CD14-positive monocyte (primary cell): ENCODE data around the gene SIRPB2. TPM values are rescaled to one million over a fixed set of nuclear protein-coding genes. Genes with fewer than 3 reads are reported as not detected.

Experiments
- DNase-seq, 3 donors: peaks; one replicate each; pipeline ENCODE4 v3.0.0-alpha.2; 2011 to 2022
- H2AFZ ChIP-seq: 2 replicates; pipeline ENCODE4 v1.6.0; 2012; ENCODE audit warnings: mild to moderate bottlenecking, low read depth, low read length, inconsistent platforms; ENCODE audit not compliant: insufficient read depth, poor library complexity, severe bottlenecking
- H3K27ac ChIP-seq, 2 donors: 1 replicate in 1 of 2; 2 replicates in 1 of 2; pipeline ENCODE4 v1.5.1; 2012 to 2013; ENCODE audit warnings: low read length in 2 of 2, control low read depth in 1 of 2, inconsistent platforms in 1 of 2, low read depth in 1 of 2, mild to moderate bottlenecking in 1 of 2
- H3K27me3 ChIP-seq, 2 donors: one replicate each; pipeline versions ENCODE4 v1.6.0 to v1.6.1; 2011 to 2013; ENCODE audit warnings: low read length in 2 of 2; ENCODE audit not compliant: control insufficient read depth in 2 of 2, insufficient read depth in 2 of 2
- H3K36me3 ChIP-seq, 2 donors: replicated peaks in 1 of 2; 1 replicate in 1 of 2; 2 replicates in 1 of 2; pipeline versions ENCODE4 v1.5.1 to v1.6.1; 2012 to 2013; ENCODE audit warnings: low read length in 2 of 2, control low read depth in 1 of 2, inconsistent platforms in 1 of 2, mild to moderate bottlenecking in 1 of 2; ENCODE audit not compliant: insufficient read depth in 2 of 2, control insufficient read depth in 1 of 2
- H3K4me1 ChIP-seq, 2 donors: 1 replicate in 1 of 2; 2 replicates in 1 of 2; pipeline versions ENCODE4 v1.5.1 to v1.6.1; 2012 to 2013; ENCODE audit warnings: low read length in 2 of 2, control low read depth in 1 of 2, inconsistent platforms in 1 of 2, mild to moderate bottlenecking in 1 of 2, moderate library complexity in 1 of 2; ENCODE audit not compliant: insufficient read depth in 2 of 2, control insufficient read depth in 1 of 2
- H3K4me2 ChIP-seq: replicated peaks from 2 replicates; pipeline ENCODE3; 2012; ENCODE audit warnings: low read length, moderate library complexity, mild to moderate bottlenecking; ENCODE audit not compliant: poor library complexity, severe bottlenecking; ENCODE audit errors: extremely low read depth
- H3K4me3 ChIP-seq, 3 experiments: fragments of 200-600 bp in 1 of 3; sonication (generic) in 1 of 3; replicated peaks in 1 of 3; 1 replicate in 2 of 3; 2 replicates in 1 of 3; pipeline ENCODE4 v1.5.1; 2011 to 2013; ENCODE audit warnings: low read length in 3 of 3, mild to moderate bottlenecking in 3 of 3, control low read depth in 2 of 3, low read depth in 2 of 3, inconsistent platforms in 1 of 3, moderate library complexity in 1 of 3
- H3K79me2 ChIP-seq: 2 replicates; pipeline ENCODE4 v1.6.0; 2012; ENCODE audit warnings: mild to moderate bottlenecking, control low read depth, inconsistent platforms, low read length, moderate library complexity; ENCODE audit not compliant: insufficient read depth
- H3K9ac ChIP-seq: 2 replicates; pipeline ENCODE4 v1.6.0; 2017; ENCODE audit warnings: low read length, mild to moderate bottlenecking; ENCODE audit not compliant: insufficient read depth, poor library complexity, severe bottlenecking
- H3K9me3 ChIP-seq, 2 donors: replicated peaks in 1 of 2; 1 replicate in 1 of 2; 2 replicates in 1 of 2; pipeline versions ENCODE4 v1.5.1 to v1.6.1; 2012 to 2013; ENCODE audit warnings: low read length in 2 of 2, control low read depth in 1 of 2; ENCODE audit not compliant: control insufficient read depth in 1 of 2, insufficient read depth in 1 of 2
- H4K20me1 ChIP-seq: 2 replicates; pipeline ENCODE4 v1.6.0; 2012; ENCODE audit warnings: mild to moderate bottlenecking, low read length, control low read depth, moderate library complexity; ENCODE audit not compliant: insufficient read depth
- H3K27ac Mint-ChIP-seq, 7 donors: one replicate each; pipeline ENCODE4 v1.8.0; 2020; ENCODE audit warnings: mild to moderate bottlenecking in 7 of 7, mixed read lengths in 7 of 7, moderate library complexity in 6 of 7, inconsistent platforms in 2 of 7
- H3K27me3 Mint-ChIP-seq, 3 donors: one replicate each; pipeline ENCODE4 v1.8.0; 2021 to 2022; ENCODE audit warnings: low read depth in 3 of 3, mild to moderate bottlenecking in 3 of 3, mixed read lengths in 3 of 3, moderate library complexity in 3 of 3, inconsistent platforms in 1 of 3
- H3K36me3 Mint-ChIP-seq, 2 donors: one replicate each; pipeline ENCODE4 v1.8.0; 2020; ENCODE audit warnings: mixed read lengths in 2 of 2, inconsistent platforms in 1 of 2, mild to moderate bottlenecking in 1 of 2
- H3K4me1 Mint-ChIP-seq: one replicate; pipeline ENCODE4 v1.8.0; 2020; ENCODE audit warnings: mild to moderate bottlenecking, mixed read lengths
- H3K4me3 Mint-ChIP-seq, 2 donors: one replicate each; pipeline ENCODE4 v1.8.0; 2020; ENCODE audit warnings: mild to moderate bottlenecking in 2 of 2, mixed read lengths in 2 of 2, moderate library complexity in 1 of 2
- H3K9me3 Mint-ChIP-seq, 7 donors: one replicate each; pipeline ENCODE4 v1.8.0; 2020 to 2022; ENCODE audit warnings: mixed read lengths in 7 of 7, mild to moderate bottlenecking in 6 of 7, moderate library complexity in 6 of 7, inconsistent platforms in 2 of 7
- WGBS: methylation state at CpG from one replicate; pipeline ENCODE4 v1.1.5; 2013; ENCODE audit warnings: missing lambda C conversion rate; ENCODE audit not compliant: insufficient coverage; 5-methylcytosine and 5-hydroxymethylcytosine counted together
- intact Hi-C, 2 donors: fragments of 100-400 bp; cut with micrococcal nuclease; formaldehyde crosslinking; loops; one replicate each; pipeline versions ENCODE4 v1.15.0 to v1.15.1; 2023
- polyA plus RNA-seq, 3 donors: library from polyadenylated mRNA; depleted of rRNA in 1 of 3; unstranded in 2 of 3; stranded (reverse) in 1 of 3; fragments of 300-500 nt in 2 of 3; fragments of >200 nt in 1 of 3; fragmentation: Illumina TruSeq in 2 of 3; gene quantifications; 1 replicate in 2 of 3; 2 replicates in 1 of 3; pipeline ENCODE4 v1.2.3, GENCODE V29; 2012 to 2021
- TF ChIP-seq, protein P1 (sequence below): fragments of 200-600 bp; IDR thresholded peaks from one replicate; pipeline ENCODE4 v1.8.0; 2022; ENCODE audit warnings: antibody characterized with exemption, mild to moderate bottlenecking

SIRPB2 gene
- polyA plus RNA-seq, 3 donors = 81.5 to 174 (median 92.8) TPM

DNA sequence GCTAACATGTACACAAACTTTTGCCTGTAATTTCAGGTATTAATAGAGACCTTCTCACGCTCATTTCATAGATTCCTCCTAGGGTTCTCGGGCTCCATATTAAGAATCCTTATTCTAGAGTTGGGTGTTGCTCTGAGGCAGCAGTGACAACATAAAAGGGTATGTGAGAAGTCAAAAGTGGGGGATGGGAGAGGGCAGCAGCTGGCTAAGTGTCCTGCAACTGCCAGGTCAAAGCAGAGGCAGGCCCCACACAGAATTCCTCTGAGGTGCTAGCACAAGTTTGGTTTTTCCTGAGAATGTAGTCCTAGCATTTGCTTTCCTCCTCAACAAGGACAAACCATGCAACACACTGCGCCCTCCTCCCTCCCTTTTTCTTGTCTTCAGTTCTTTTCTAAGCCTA, 29.2 kb downstream of the SIRPB2 start:
- intact Hi-C loops = no loop called here
- peaks cover 34% of the 10 kb centered on the region for H3K4me1 Mint-ChIP-seq
- H3K36me3 ChIP-seq = peaks cover 55 to 86% of the 10 kb centered on the region in 2 donors

DNA sequence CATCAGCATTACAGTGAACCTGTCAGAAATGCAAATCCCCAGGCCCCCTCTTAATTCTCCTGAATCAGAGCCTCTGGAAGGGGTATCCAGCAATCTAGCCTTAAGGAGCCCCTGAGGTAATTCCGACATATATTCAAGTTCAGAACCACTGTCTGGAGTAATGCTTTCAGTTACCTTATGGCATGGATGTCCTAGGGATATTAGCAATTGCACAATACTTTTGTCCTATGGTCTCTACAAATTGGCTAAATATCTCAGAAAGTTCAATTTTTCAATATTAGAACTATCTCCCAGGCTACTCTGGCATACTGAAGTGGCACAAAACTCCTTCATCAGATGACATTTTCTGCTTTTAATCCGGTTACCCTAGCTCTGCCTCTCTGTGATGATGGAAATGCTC, 30.9 kb downstream of the SIRPB2 start:
- H3K27me3 ChIP-seq = no peaks in the 10 kb centered on the region
- H3K4me3 Mint-ChIP-seq = no peak overlapping the region
- H3K9me3 ChIP-seq = no peaks in the 10 kb centered on the region
- no peaks in the 10 kb centered on the region for H3K27me3 Mint-ChIP-seq
- H4K20me1 ChIP-seq = peaks cover 99% of the 10 kb centered on the region
- WGBS = no CpG with 5 or more reads among the region's 2 CpGs
- peaks cover 76 to 87% of the 10 kb centered on the region in 2 donors for H3K36me3 Mint-ChIP-seq
- no peak overlapping the region for H3K27ac Mint-ChIP-seq
- DNase-seq = no peak
- H3K36me3 ChIP-seq = peaks cover 73 to 100% of the 10 kb centered on the region in 2 donors
- TF ChIP-seq, protein P1, sequence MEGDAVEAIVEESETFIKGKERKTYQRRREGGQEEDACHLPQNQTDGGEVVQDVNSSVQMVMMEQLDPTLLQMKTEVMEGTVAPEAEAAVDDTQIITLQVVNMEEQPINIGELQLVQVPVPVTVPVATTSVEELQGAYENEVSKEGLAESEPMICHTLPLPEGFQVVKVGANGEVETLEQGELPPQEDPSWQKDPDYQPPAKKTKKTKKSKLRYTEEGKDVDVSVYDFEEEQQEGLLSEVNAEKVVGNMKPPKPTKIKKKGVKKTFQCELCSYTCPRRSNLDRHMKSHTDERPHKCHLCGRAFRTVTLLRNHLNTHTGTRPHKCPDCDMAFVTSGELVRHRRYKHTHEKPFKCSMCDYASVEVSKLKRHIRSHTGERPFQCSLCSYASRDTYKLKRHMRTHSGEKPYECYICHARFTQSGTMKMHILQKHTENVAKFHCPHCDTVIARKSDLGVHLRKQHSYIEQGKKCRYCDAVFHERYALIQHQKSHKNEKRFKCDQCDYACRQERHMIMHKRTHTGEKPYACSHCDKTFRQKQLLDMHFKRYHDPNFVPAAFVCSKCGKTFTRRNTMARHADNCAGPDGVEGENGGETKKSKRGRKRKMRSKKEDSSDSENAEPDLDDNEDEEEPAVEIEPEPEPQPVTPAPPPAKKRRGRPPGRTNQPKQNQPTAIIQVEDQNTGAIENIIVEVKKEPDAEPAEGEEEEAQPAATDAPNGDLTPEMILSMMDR = no peak
- H3K79me2 ChIP-seq = peaks cover 77% of the 10 kb centered on the region
- peaks cover 26% of the 10 kb centered on the region for H3K4me1 Mint-ChIP-seq
- no peak overlapping the region for H3K9ac ChIP-seq
- intact Hi-C loops = no loop called here
- no peak overlapping the region for H3K27ac ChIP-seq
- H3K4me3 ChIP-seq = no peak overlapping the region
- H2AFZ ChIP-seq = no peak overlapping the region
- peaks cover 0 to 4% (median 0%) of the 10 kb centered on the region in 7 donors for H3K9me3 Mint-ChIP-seq
- H3K4me2 ChIP-seq = no peak overlapping the region
- peaks cover 20 to 26% of the 10 kb centered on the region in 2 donors for H3K4me1 ChIP-seq

More for the DNA sequence above, 29.2 kb downstream of the SIRPB2 start:
- Mint-ChIP-seq H3K9me3 (peaks cover 0 to 4% (median 0%) of the 10 kb centered on the region in 7 donors), H3K27me3 (peaks cover 0 to 2% (median 0%) of the 10 kb centered on the region in 3 donors), H3K36me3 (peaks cover 70 to 79% of the 10 kb centered on the region in 2 donors), H3K4me3 (no peak overlapping the region), H3K27ac (peak overlapping the region in 1 of 7 donors; percentile 20)
- Histone ChIP-seq H3K9ac (no peak overlapping the region), H4K20me1 (peaks cover 92% of the 10 kb centered on the region), H3K79me2 (peaks cover 87% of the 10 kb centered on the region), H3K27ac (peak overlapping the region in 1 of 2 donors; percentile 11), H3K4me2 (no peak overlapping the region), H3K9me3 (no peaks in the 10 kb centered on the region), H2AFZ (no peak overlapping the region), H3K4me1 (peaks cover 30 to 39% of the 10 kb centered on the region in 2 donors), H3K27me3 (no peaks in the 10 kb centered on the region), H3K4me3 (no peak overlapping the region)
- TF ChIP-seq, protein P1 = no peak
- no peak for DNase-seq
- 100% methylated on average over 1 of the region's 3 CpGs for WGBS
